Osteoblast (primary cell): ENCODE measurements around the gene OSBPL6. TPM values are rescaled to one million over a fixed set of nuclear protein-coding genes. Genes with fewer than 3 reads are reported as not detected.
A peak's percentile ranks its signal among the peaks of the same experiment; 100 is the strongest.

ENCODE experiments used
- DNase-seq: peaks from one replicate; pipeline ENCODE4 v3.0.0; 2011; ENCODE audit warnings: low spot score, mixed read lengths; ENCODE audit not compliant: insufficient read length; ENCODE audit errors: missing footprints
- H2AFZ ChIP-seq: 2 replicates; pipeline ENCODE4 v1.6.0; 2011; ENCODE audit warnings: mild to moderate bottlenecking, low read length
- H3K27ac ChIP-seq: 2 replicates; pipeline ENCODE4 v1.5.1; 2011; ENCODE audit warnings: mild to moderate bottlenecking, low read depth, low read length, moderate library complexity
- H3K27me3 ChIP-seq: 2 replicates; pipeline ENCODE4 v1.6.0; 2012; ENCODE audit warnings: mild to moderate bottlenecking, control low read depth, inconsistent platforms, low read length, moderate library complexity; ENCODE audit not compliant: insufficient read depth
- H3K36me3 ChIP-seq: 2 replicates; pipeline ENCODE4 v1.5.1; 2011; ENCODE audit warnings: mild to moderate bottlenecking, low read length, control low read depth, moderate library complexity; ENCODE audit not compliant: insufficient read depth
- H3K4me1 ChIP-seq: 2 replicates; pipeline ENCODE4 v1.5.1; 2011; ENCODE audit warnings: mild to moderate bottlenecking, low read length, control low read depth, moderate library complexity; ENCODE audit not compliant: insufficient read depth
- H3K4me2 ChIP-seq: 2 replicates; pipeline ENCODE4 v1.6.0; 2011; ENCODE audit warnings: mild to moderate bottlenecking, low read length; ENCODE audit not compliant: insufficient read depth
- H3K4me3 ChIP-seq: fragments of 200-600 bp; sonication (generic); 3 replicates; pipeline ENCODE4 v1.5.1; 2012; ENCODE audit warnings: mild to moderate bottlenecking, low read length, inconsistent platforms; ENCODE audit not compliant: insufficient read depth
- H3K79me2 ChIP-seq: 2 replicates; pipeline ENCODE4 v1.6.0; 2012; ENCODE audit warnings: mild to moderate bottlenecking, low read length, control low read depth, inconsistent platforms; ENCODE audit not compliant: insufficient read depth
- H3K9me3 ChIP-seq: 2 replicates; pipeline ENCODE4 v1.5.1; 2011; ENCODE audit warnings: low read depth, low read length, control low read depth
- H4K20me1 ChIP-seq: 2 replicates; pipeline ENCODE4 v1.6.0; 2012; ENCODE audit warnings: mild to moderate bottlenecking, low read length, control low read depth; ENCODE audit not compliant: insufficient read depth
- total RNA-seq: library from RNA; depleted of rRNA; stranded (reverse); fragments of >200 nt; gene quantifications from 2 replicates; pipeline ENCODE4 v1.2.3, GENCODE V29; 2012
- TF ChIP-seq, protein P1 (sequence below): IDR thresholded peaks from 2 replicates; pipeline ENCODE4 v1.5.1; 2011; ENCODE audit warnings: mild to moderate bottlenecking, low read depth, low read length, moderate library complexity; ENCODE audit errors: extremely low read depth

OSBPL6 gene
- total RNA-seq, 1 donor, result 5.4 TPM

DNA sequence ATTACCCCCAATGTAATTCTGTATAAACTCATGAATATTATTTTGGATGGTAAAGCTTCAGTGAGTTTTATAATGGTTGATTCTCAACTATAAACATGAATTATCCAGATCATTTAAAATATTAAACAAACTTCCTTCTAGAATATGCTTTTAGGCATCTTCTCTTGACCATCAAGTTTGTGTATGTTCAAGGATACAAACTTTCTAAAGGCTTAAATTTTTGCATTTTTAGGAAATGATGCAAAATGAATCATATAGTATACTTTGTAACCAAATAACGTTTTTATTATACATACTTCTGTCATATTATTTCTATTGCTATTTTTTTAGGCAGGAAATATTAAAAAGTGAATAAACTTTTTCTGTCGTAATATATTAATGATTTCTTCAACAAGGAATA is 62.8 kb downstream of the OSBPL6 start:
- Histone ChIP-seq H4K20me1 (no peaks in the 10 kb centered on the region), H3K9me3 (no peaks in the 10 kb centered on the region), H3K4me1 (no peaks in the 10 kb centered on the region), H3K79me2 (no peaks in the 10 kb centered on the region), H2AFZ (no peak overlapping the region), H3K4me3 (no peak overlapping the region), H3K27me3 (no peaks in the 10 kb centered on the region), H3K36me3 (no peaks in the 10 kb centered on the region), H3K27ac (no peak overlapping the region), H3K4me2 (no peak overlapping the region)
- TF ChIP-seq, protein P1, sequence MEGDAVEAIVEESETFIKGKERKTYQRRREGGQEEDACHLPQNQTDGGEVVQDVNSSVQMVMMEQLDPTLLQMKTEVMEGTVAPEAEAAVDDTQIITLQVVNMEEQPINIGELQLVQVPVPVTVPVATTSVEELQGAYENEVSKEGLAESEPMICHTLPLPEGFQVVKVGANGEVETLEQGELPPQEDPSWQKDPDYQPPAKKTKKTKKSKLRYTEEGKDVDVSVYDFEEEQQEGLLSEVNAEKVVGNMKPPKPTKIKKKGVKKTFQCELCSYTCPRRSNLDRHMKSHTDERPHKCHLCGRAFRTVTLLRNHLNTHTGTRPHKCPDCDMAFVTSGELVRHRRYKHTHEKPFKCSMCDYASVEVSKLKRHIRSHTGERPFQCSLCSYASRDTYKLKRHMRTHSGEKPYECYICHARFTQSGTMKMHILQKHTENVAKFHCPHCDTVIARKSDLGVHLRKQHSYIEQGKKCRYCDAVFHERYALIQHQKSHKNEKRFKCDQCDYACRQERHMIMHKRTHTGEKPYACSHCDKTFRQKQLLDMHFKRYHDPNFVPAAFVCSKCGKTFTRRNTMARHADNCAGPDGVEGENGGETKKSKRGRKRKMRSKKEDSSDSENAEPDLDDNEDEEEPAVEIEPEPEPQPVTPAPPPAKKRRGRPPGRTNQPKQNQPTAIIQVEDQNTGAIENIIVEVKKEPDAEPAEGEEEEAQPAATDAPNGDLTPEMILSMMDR, result no peak
- peak; percentile 80 for DNase-seq

DNA sequence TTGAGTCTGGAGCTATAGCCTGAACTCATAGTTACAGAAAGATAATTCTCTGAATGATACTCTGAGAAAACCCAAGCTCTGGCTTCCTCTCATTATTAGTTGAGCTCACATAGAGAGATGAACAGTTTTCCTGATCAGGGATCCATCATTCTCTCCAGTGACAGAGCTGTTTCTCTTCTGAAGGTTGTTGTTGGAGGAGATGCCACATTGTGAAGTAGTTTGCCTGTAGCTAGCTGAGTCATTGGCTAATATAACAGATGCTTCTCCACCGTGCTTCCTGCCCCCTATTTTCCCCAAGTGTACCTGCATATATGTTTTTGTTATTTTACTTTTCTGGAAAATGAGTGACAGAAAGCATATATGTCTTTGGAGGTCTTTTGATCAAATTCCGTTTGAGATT is 64.6 kb downstream of the OSBPL6 start:
- Histone ChIP-seq H3K4me1 (no peaks in the 10 kb centered on the region), H3K36me3 (no peaks in the 10 kb centered on the region), H3K79me2 (no peaks in the 10 kb centered on the region), H2AFZ (no peak overlapping the region), H3K27me3 (no peaks in the 10 kb centered on the region), H3K27ac (no peak overlapping the region), H3K4me2 (no peak overlapping the region), H3K9me3 (no peaks in the 10 kb centered on the region), H3K4me3 (no peak overlapping the region), H4K20me1 (no peaks in the 10 kb centered on the region)
- DNase-seq, result peak; percentile 44
- TF ChIP-seq, protein P1, result no peak

DNA sequence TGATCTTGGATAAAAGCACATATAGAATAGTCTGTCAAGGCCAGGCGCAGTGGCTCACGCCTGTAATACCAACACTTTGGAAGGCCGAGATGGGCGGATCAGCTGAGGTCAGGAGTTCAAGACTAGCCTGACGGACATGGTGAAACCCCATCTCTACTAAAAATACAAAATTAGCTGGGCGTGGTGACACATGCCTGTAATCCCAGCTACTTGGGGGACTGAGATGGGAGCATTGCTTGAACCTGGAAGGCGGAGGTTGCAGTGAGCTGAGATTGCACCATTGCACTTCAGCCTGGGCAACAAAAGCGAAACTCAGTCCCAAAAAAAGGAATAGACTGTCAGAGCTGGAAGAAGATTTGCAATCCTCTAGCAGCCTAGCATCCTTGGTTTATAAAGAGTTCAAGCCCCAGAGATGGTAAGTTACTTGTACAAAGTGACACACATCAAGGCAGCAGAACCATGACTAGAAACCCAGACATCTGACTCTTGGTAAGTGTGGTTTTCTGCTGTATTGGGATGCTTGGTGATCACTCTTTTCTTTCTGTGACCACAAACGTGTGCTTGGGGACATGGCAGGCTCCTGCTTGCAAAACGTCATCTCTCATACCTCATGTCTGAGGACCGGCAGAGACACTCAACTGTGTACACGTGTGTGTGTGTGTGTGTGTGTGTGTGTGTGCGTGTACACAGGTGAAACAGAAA is 69.0 kb downstream of the OSBPL6 start:
- Histone ChIP-seq H3K4me1 (no peaks in the 10 kb centered on the region), H4K20me1 (no peaks in the 10 kb centered on the region), H3K36me3 (no peaks in the 10 kb centered on the region), H2AFZ (no peak overlapping the region), H3K27ac (no peak overlapping the region), H3K79me2 (no peaks in the 10 kb centered on the region), H3K4me3 (no peak overlapping the region), H3K4me2 (no peak overlapping the region), H3K9me3 (no peaks in the 10 kb centered on the region), H3K27me3 (no peaks in the 10 kb centered on the region)
- no peak for DNase-seq
- TF ChIP-seq, protein P1, result no peak

DNA sequence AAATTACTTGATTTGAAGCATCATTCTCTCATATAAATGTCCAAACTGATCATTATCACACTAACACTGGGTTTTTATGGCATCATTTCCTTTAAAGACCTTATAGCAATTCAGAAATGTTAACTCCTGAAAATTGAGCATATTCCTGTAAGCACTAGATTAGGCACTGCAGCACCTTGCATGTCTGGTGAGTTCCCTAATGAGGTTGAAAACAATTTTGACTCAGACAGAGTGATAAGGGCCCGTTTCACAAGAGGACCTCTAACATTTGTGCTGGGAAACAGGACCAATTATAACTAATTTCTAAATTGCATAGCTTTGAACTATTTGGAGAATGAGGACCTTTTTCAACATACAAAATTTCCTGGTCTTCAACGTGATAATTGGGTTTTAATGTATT is 69.9 kb downstream of the OSBPL6 start:
- no peak overlapping the region for H3K4me3 ChIP-seq

More for the DNA sequence above, 69.9 kb downstream of the OSBPL6 start:
- Histone ChIP-seq H3K27ac (no peak overlapping the region), H3K36me3 (no peaks in the 10 kb centered on the region), H2AFZ (no peak overlapping the region), H3K9me3 (no peaks in the 10 kb centered on the region), H3K27me3 (no peaks in the 10 kb centered on the region), H3K79me2 (no peaks in the 10 kb centered on the region), H4K20me1 (no peaks in the 10 kb centered on the region), H3K4me2 (no peak overlapping the region), H3K4me1 (no peaks in the 10 kb centered on the region)
- DNase-seq, result no peak
- TF ChIP-seq, protein P1, result no peak
